GM12878 (cell line): ENCODE results near the gene SETD4. TPM values are rescaled to one million over a fixed set of nuclear protein-coding genes. Genes with fewer than 3 reads are reported as not detected.

Source experiments
- ATAC-seq: fragments of 200-7000 bp; cut with Tn5 transposase; 3 replicates; pipeline ENCODE4 v1.9.1; 2020; ENCODE audit warnings: mild to moderate bottlenecking, moderate library complexity
- BruUV-seq: library from RNA; stranded (reverse); fragments of 400-500 nt; replicated peaks from 2 replicates; lab custom pipeline; 2021; lab: Mats Ljungman, UMichigan
- CTCF ChIA-PET: fragments of 300-600 bp; sonication (Branson Sonifier 250); formaldehyde crosslinking; extraction: SDS; loops from one replicate; lab custom pipeline; 2021; ENCODE audit warnings: inconsistent platforms; lab: Yijun Ruan, JAX
- POLR2A ChIA-PET: fragments of 350-600 bp; formaldehyde crosslinking; extraction: SDS; loops from one replicate; lab custom pipeline; 2021; ENCODE audit warnings: inconsistent platforms; lab: Charles Lee
- RAD21 ChIA-PET: fragments of 300-600 bp; sonication (Branson Sonifier 250); formaldehyde crosslinking; loops from one replicate; lab custom pipeline; 2023; ENCODE audit warnings: antibody characterized with exemption; ENCODE audit not compliant: unreplicated experiment; lab: Charles Lee
- SMC1A ChIA-PET: fragments of 300-600 bp; sonication (Branson Sonifier 250); formaldehyde crosslinking; loops from one replicate; lab custom pipeline; 2023; ENCODE audit not compliant: unreplicated experiment, uncharacterized antibody; lab: Charles Lee
- DNase-seq: peaks from one replicate; pipeline ENCODE4 v3.0.0-alpha.2; 2011; ENCODE audit warnings: low read depth, low spot score
- FAIRE-seq: peaks from 3 replicates; lab custom pipeline; 2011; peaks lifted over from hg19 to GRCh38; lab: Jason Lieb, UNC
- H2AFZ ChIP-seq: 2 replicates; pipeline ENCODE4 v1.6.0; 2011; ENCODE audit warnings: low read depth, low read length, control low read depth; ENCODE audit not compliant: control insufficient read depth
- H3K27ac ChIP-seq: 2 replicates; pipeline ENCODE4 v1.5.1; 2011; ENCODE audit warnings: control low read depth; ENCODE audit not compliant: control insufficient read depth, insufficient read depth
- H3K27me3 ChIP-seq, 2 experiments: replicated peaks in 1 of 2; 2 replicates each; pipeline versions ENCODE4 v1.6.0 to v1.6.1; 2011; ENCODE audit warnings: low read length in 1 of 2; ENCODE audit not compliant: control insufficient read depth in 2 of 2, insufficient read depth in 2 of 2
- H3K36me3 ChIP-seq, 2 experiments: 2 replicates each; pipeline ENCODE4 v1.5.1; 2011; ENCODE audit warnings: low read length in 1 of 2; ENCODE audit not compliant: control insufficient read depth in 2 of 2, insufficient read depth in 2 of 2
- H3K4me1 ChIP-seq: 2 replicates; pipeline ENCODE4 v1.6.1; 2011; ENCODE audit warnings: mild to moderate bottlenecking, low read length, moderate library complexity, mixed read lengths; ENCODE audit not compliant: control insufficient read depth, insufficient read depth
- H3K4me2 ChIP-seq: 2 replicates; pipeline ENCODE4 v1.6.0; 2011; ENCODE audit warnings: control low read depth; ENCODE audit not compliant: control insufficient read depth, insufficient read depth
- H3K4me3 ChIP-seq: fragments of 200-600 bp; sonication (generic); 2 replicates; pipeline ENCODE4 v1.5.1; 2016
- H3K79me2 ChIP-seq: 2 replicates; pipeline ENCODE4 v1.6.0; 2011; ENCODE audit warnings: low read length; ENCODE audit not compliant: control insufficient read depth, insufficient read depth
- H3K9ac ChIP-seq: 2 replicates; pipeline ENCODE4 v1.8.0; 2011; ENCODE audit warnings: low read length, control low read depth, mixed read lengths; ENCODE audit not compliant: control insufficient read depth, insufficient read depth
- H3K9me3 ChIP-seq: replicated peaks from 3 replicates; pipeline ENCODE4 v1.5.1; 2011; ENCODE audit warnings: mild to moderate bottlenecking, low read length; ENCODE audit not compliant: control insufficient read depth, insufficient read depth
- H4K20me1 ChIP-seq: 2 replicates; pipeline ENCODE4 v1.6.0; 2011; ENCODE audit not compliant: control insufficient read depth, insufficient read depth
- BMI1 ChIP-seq: fragments of 450-650 bp; IDR thresholded peaks from 2 replicates; pipeline ENCODE4 v1.6.1; 2016; ENCODE audit warnings: mild to moderate bottlenecking, moderate library complexity, borderline replicate concordance
- CHD1 ChIP-seq: IDR thresholded peaks from 2 replicates; pipeline ENCODE4 v1.6.1; 2012; ENCODE audit warnings: low read depth, low read length, improper control_type of control experiment
- CHD4 ChIP-seq: fragments of 200-600 bp; sonication (generic); IDR thresholded peaks from 2 replicates; pipeline ENCODE4 v1.6.1; 2016; ENCODE audit warnings: mild to moderate bottlenecking
- FOXM1 ChIP-seq: IDR thresholded peaks from 2 replicates; pipeline ENCODE4 v1.6.1; 2012; ENCODE audit warnings: low read depth, mild to moderate bottlenecking, inconsistent platforms, low read length, moderate library complexity
- HDAC6 ChIP-seq: fragments of 200-600 bp; sonication (generic); IDR thresholded peaks from one replicate; pipeline ENCODE4 v1.8.0; 2017; ENCODE audit warnings: antibody characterized with exemption; ENCODE audit not compliant: unreplicated experiment
- KDM1A ChIP-seq: fragments of 200-600 bp; sonication (generic); IDR thresholded peaks from 2 replicates; pipeline ENCODE4 v1.6.1; 2016; ENCODE audit warnings: borderline replicate concordance
- NBN ChIP-seq: fragments of 450-650 bp; IDR thresholded peaks from 2 replicates; pipeline ENCODE4 v1.6.1; 2016
- PAX8 ChIP-seq: fragments of 450-650 bp; IDR thresholded peaks from 2 replicates; pipeline ENCODE4 v1.6.1; 2017; ENCODE audit warnings: mild to moderate bottlenecking, moderate library complexity
- POLR2AphosphoS5 ChIP-seq: IDR thresholded peaks from 2 replicates; pipeline ENCODE4 v1.6.1; 2011; ENCODE audit warnings: mild to moderate bottlenecking, low read length, inconsistent platforms
- RAD21 ChIP-seq: IDR thresholded peaks from 2 replicates; pipeline ENCODE4 v1.6.1; 2011; ENCODE audit warnings: mild to moderate bottlenecking, low read depth, low read length, moderate library complexity; ENCODE audit not compliant: insufficient read depth
- RAD51 ChIP-seq: fragments of 450-650 bp; IDR thresholded peaks from 2 replicates; pipeline ENCODE4 v1.6.1; 2016; ENCODE audit warnings: moderate library complexity, mild to moderate bottlenecking, inconsistent platforms
- RUNX3 ChIP-seq: IDR thresholded peaks from 2 replicates; pipeline ENCODE4 v1.6.1; 2012; ENCODE audit warnings: low read length, inconsistent platforms
- SMARCA5 ChIP-seq: fragments of 450-650 bp; IDR thresholded peaks from 2 replicates; pipeline ENCODE4 v1.6.1; 2017; ENCODE audit warnings: mild to moderate bottlenecking
- SRF ChIP-seq, 2 experiments: IDR thresholded peaks; 2 replicates each; pipeline ENCODE4 v1.6.1; 2011; ENCODE audit warnings: low read depth in 2 of 2, low read length in 2 of 2, mild to moderate bottlenecking in 1 of 2, moderate library complexity in 1 of 2
- TAF1 ChIP-seq: IDR thresholded peaks from 2 replicates; pipeline ENCODE4 v1.6.1; 2011; ENCODE audit warnings: mild to moderate bottlenecking, low read depth, low read length, borderline replicate concordance
- ZNF384 ChIP-seq: IDR thresholded peaks from 2 replicates; pipeline ENCODE4 v1.6.1; 2012; ENCODE audit warnings: low read depth, mild to moderate bottlenecking, low read length, improper control_type of control experiment, borderline replicate concordance
- whole genome bisulfite sequencing: methylation state at CpG from one replicate; pipeline ENCODE4 v1.1.6; 2016; ENCODE audit warnings: low lambda C conversion rate; ENCODE audit not compliant: insufficient replicate concordance, insufficient coverage; ENCODE audit errors: missing lambda C conversion rate; 5-methylcytosine and 5-hydroxymethylcytosine counted together
- in situ Hi-C: fragments of 300-500 bp; cut with MboI; formaldehyde crosslinking; loops from 9 replicates; pipeline ENCODE4 v1.14.3; 2018; ENCODE audit warnings: mixed read lengths
- intact Hi-C: fragments of 100-400 bp; cut with micrococcal nuclease; formaldehyde crosslinking; loops from one replicate; pipeline ENCODE4 v1.14.2; 2022; ENCODE audit not compliant: unreplicated experiment
- polyA plus RNA-seq, 11 experiments: library from polyadenylated mRNA; depleted of rRNA in 4 of 11; unstranded in 6 of 11; stranded (reverse) in 5 of 11; fragments of >200 nt; fragmentation: Nextera tagmentation in 4 of 11; fragmentation: Illumina TruSeq in 1 of 11; extraction: Ambion mirVana in 4 of 11; extraction: Trizol in 1 of 11; gene quantifications; 1 replicate in 1 of 11; 2 replicates in 10 of 11; pipeline versions ENCODE4 v1.2.1 to v1.2.3, GENCODE V29; 2011 to 2016; ENCODE audit warnings: inconsistent platforms in 2 of 11, missing spikeins in 2 of 11, low read depth in 1 of 11
- total RNA-seq, 4 experiments: library from RNA; depleted of rRNA in 3 of 4; stranded (reverse); fragments of >200 nt in 3 of 4; fragmentation: Illumina TruSeq in 1 of 4; extraction: Trizol in 1 of 4; gene quantifications; 2 replicates each; pipeline versions ENCODE4 v1.2.1 to v1.2.3, GENCODE V29; 2013 to 2021

The SETD4 gene
- total and polyA plus RNA-seq, 10 of the 15 experiments (the other 5 are each of a cell fraction or from before 2014, with no cell fraction given): 10.3 to 37.0 (median 18.6) TPM

DNA sequence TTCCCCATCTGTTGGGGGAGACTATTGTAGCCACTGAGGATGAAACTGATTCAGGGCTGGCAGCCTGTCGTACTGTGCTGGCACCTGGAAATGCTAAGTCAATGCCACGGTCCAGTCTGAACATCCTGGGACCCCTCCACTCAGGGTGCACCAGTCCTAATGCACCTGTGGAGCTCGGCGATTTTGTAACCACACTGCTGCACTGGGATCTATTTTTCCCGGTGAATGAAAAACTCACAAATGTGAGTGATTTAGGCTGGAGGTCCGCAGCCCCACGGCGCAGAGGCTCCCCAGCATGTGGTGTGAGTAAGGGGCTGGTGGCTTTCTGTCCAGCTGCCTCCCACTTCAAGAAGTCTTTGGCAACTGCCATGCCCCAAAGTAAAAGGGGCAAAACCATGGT lies 35.5 kb downstream of the SETD4 start:
- intact Hi-C loops: loop anchor here (5.0 to 10.0 kb wide), 3 partner anchors 182 to 1277 kb away; no protein-coding TSS in a partner anchor
- Histone ChIP-seq H4K20me1 (no peaks in the 10 kb centered on the region), H3K27me3 (no peaks in the 10 kb centered on the region), H3K4me3 (no peak overlapping the region), H3K4me1 (peaks cover 21% of the 10 kb centered on the region), H3K36me3 (no peaks in the 10 kb centered on the region), H2AFZ (no peak overlapping the region), H3K9me3 (peaks cover 3% of the 10 kb centered on the region), H3K27ac (no peak overlapping the region), H3K79me2 (no peaks in the 10 kb centered on the region), H3K9ac (no peak overlapping the region), H3K4me2 (no peak overlapping the region)
- no TSS peak for BruUV-seq
- DNase-seq: no peak
- POLR2A ChIA-PET: no interaction called here
- TF ChIP-seq CHD1 (no peak), CHD4 (no peak), RAD51 (no peak), KDM1A (no peak), SRF (IDR thresholded peaks at IDR 0.05; ENCODE audit: low read depth in 2 of 2, low read length in 2 of 2) (no peak), PAX8 (no peak), HDAC6 (no peak), FOXM1 (no peak), ZNF384 (no peak), RAD21 (no peak), TAF1 (no peak), BMI1 (no peak), NBN (no peak), RUNX3 (no peak), SMARCA5 (no peak), POLR2AphosphoS5 (no peak)
- SMC1A ChIA-PET: no interaction called here
- WGBS: 60% methylated on average over 8 of the region's 8 CpGs
- FAIRE-seq: no peak
- no peak for ATAC-seq
- RAD21 ChIA-PET: no interaction called here
- in situ Hi-C loops: loop anchor here (10.0 kb wide), 1 partner anchor 1280 kb away; no protein-coding TSS in a partner anchor
- CTCF ChIA-PET: interaction anchor here (0.5 to 1.2 kb wide), 4 partner anchors 11 to 1279 kb away, joined by 3 to 4 read pairs (median 3); no protein-coding TSS in a partner anchor
